Measurements from ENCODE around the gene DDX27. TPM values are rescaled to one million over a fixed set of nuclear protein-coding genes. Genes with fewer than 3 reads are reported as not detected.

The DDX27 gene
- total and polyA plus RNA-seq, 2 of the 13 experiments (the other 11 are each of a cell fraction or from before 2014, with no cell fraction given), result 42.6 to 72.8 TPM

GRCh38 chr20:49216991-49217578 is 2.1 kb upstream of the DDX27 start (continued):
- TF ChIP-seq XRCC5 (optimal IDR thresholded peaks at IDR 0.05; ENCODE audit: low read length), result peak; percentile 96
- no peak for TF ChIP-seq RNF2 (conservative IDR thresholded peaks at IDR 0.05; ENCODE audit: low read depth)
- TF ChIP-seq ZBTB3 (CRISPR knock-in tag; IDR thresholded peaks at IDR 0.05; ENCODE audit: borderline replicate concordance, low read depth), result no peak
- TF ChIP-seq GRHL1 (CRISPR knock-in tag; conservative IDR thresholded peaks at IDR 0.05), result no peak
- TF ChIP-seq NFYC (CRISPR knock-in tag; IDR thresholded peaks at IDR 0.05), result no peak
- no peak for TF ChIP-seq ZNF546 (CRISPR knock-in tag; conservative IDR thresholded peaks at IDR 0.05)
- TF ChIP-seq, protein P1, sequence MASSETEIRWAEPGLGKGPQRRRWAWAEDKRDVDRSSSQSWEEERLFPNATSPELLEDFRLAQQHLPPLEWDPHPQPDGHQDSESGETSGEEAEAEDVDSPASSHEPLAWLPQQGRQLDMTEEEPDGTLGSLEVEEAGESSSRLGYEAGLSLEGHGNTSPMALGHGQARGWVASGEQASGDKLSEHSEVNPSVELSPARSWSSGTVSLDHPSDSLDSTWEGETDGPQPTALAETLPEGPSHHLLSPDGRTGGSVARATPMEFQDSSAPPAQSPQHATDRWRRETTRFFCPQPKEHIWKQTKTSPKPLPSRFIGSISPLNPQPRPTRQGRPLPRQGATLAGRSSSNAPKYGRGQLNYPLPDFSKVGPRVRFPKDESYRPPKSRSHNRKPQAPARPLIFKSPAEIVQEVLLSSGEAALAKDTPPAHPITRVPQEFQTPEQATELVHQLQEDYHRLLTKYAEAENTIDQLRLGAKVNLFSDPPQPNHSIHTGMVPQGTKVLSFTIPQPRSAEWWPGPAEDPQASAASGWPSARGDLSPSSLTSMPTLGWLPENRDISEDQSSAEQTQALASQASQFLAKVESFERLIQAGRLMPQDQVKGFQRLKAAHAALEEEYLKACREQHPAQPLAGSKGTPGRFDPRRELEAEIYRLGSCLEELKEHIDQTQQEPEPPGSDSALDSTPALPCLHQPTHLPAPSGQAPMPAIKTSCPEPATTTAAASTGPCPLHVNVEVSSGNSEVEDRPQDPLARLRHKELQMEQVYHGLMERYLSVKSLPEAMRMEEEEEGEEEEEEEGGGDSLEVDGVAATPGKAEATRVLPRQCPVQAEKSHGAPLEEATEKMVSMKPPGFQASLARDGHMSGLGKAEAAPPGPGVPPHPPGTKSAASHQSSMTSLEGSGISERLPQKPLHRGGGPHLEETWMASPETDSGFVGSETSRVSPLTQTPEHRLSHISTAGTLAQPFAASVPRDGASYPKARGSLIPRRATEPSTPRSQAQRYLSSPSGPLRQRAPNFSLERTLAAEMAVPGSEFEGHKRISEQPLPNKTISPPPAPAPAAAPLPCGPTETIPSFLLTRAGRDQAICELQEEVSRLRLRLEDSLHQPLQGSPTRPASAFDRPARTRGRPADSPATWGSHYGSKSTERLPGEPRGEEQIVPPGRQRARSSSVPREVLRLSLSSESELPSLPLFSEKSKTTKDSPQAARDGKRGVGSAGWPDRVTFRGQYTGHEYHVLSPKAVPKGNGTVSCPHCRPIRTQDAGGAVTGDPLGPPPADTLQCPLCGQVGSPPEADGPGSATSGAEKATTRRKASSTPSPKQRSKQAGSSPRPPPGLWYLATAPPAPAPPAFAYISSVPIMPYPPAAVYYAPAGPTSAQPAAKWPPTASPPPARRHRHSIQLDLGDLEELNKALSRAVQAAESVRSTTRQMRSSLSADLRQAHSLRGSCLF (CRISPR knock-in tag; IDR thresholded peaks at IDR 0.05; ENCODE audit: borderline replicate concordance), result no peak
- no peak for TF ChIP-seq NR3C1 (CRISPR knock-in tag; IDR thresholded peaks at IDR 0.05)
- TF ChIP-seq, protein P2, sequence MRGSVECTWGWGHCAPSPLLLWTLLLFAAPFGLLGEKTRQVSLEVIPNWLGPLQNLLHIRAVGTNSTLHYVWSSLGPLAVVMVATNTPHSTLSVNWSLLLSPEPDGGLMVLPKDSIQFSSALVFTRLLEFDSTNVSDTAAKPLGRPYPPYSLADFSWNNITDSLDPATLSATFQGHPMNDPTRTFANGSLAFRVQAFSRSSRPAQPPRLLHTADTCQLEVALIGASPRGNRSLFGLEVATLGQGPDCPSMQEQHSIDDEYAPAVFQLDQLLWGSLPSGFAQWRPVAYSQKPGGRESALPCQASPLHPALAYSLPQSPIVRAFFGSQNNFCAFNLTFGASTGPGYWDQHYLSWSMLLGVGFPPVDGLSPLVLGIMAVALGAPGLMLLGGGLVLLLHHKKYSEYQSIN (CRISPR knock-in tag; IDR thresholded peaks at IDR 0.05; ENCODE audit: borderline replicate concordance), result no peak
- no peak for TF ChIP-seq ZSCAN20 (CRISPR knock-in tag; IDR thresholded peaks at IDR 0.05; ENCODE audit: borderline replicate concordance)
- no peak for TF ChIP-seq ZNF710 (CRISPR knock-in tag; IDR thresholded peaks at IDR 0.05; ENCODE audit: borderline replicate concordance)
- TF ChIP-seq, protein P3, sequence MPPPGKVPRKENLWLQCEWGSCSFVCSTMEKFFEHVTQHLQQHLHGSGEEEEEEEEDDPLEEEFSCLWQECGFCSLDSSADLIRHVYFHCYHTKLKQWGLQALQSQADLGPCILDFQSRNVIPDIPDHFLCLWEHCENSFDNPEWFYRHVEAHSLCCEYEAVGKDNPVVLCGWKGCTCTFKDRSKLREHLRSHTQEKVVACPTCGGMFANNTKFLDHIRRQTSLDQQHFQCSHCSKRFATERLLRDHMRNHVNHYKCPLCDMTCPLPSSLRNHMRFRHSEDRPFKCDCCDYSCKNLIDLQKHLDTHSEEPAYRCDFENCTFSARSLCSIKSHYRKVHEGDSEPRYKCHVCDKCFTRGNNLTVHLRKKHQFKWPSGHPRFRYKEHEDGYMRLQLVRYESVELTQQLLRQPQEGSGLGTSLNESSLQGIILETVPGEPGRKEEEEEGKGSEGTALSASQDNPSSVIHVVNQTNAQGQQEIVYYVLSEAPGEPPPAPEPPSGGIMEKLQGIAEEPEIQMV (CRISPR knock-in tag; IDR thresholded peaks at IDR 0.05; ENCODE audit: low read depth), result no peak
- peak; percentile 64; the same call in 1 of the 2 replicates for TF ChIP-seq FOXK1 (CRISPR knock-in tag; IDR thresholded peaks at IDR 0.05; ENCODE audit: borderline replicate concordance, low read depth)
- TF ChIP-seq CTCF (CRISPR knock-in tag; IDR thresholded peaks at IDR 0.05), result peak; percentile 98
- TF ChIP-seq KLF13 (CRISPR knock-in tag; IDR thresholded peaks at IDR 0.05), result no peak
- TF ChIP-seq GTF2F1 (IDR thresholded peaks at IDR 0.05; ENCODE audit: low read length), result no peak
